PC-9 (cell line): Measurements from ENCODE around the gene SLC7A9.

Experiments
- CTCF ChIP-seq: fragments of 200-600 bp; sonication (generic); conservative IDR thresholded peaks from 2 replicates; pipeline ENCODE4 v1.6.1; 2017; ENCODE audit warnings: mixed run types, antibody characterized with exemption, mild to moderate bottlenecking, moderate library complexity
- EZH2 ChIP-seq: fragments of 200-600 bp; sonication (generic); IDR thresholded peaks from 2 replicates; pipeline ENCODE4 v1.8.0; 2017; ENCODE audit warnings: antibody characterized with exemption, low read depth

GRCh38 chr19:32879741-32880140 lies 10.2 kb upstream of the SLC7A9 start:
- TF ChIP-seq CTCF (no peak), EZH2 (no peak)
